Keratinocyte (primary cell): ENCODE results near the gene C3orf70.

ENCODE experiments used
- CTCF ChIP-seq, 3 experiments: IDR thresholded peaks in 1 of 3; conservative IDR thresholded peaks in 1 of 3; optimal IDR thresholded peaks in 1 of 3; 2 replicates in 2 of 3; 3 replicates in 1 of 3; pipeline versions ENCODE3 to v1.5.1; 2011; ENCODE audit warnings: low read length in 3 of 3, mild to moderate bottlenecking in 3 of 3, moderate library complexity in 2 of 3, control low read depth in 1 of 3, inconsistent platforms in 1 of 3; ENCODE audit not compliant: insufficient read depth in 2 of 3; ENCODE audit errors: extremely low read depth in 1 of 3
- EZH2 ChIP-seq: IDR thresholded peaks from one replicate; pipeline ENCODE4 v1.6.1; 2012; ENCODE audit warnings: inconsistent platforms, mild to moderate bottlenecking, low read length, moderate library complexity

GRCh38 chr3:185060655-185061054 lies 92.2 kb downstream of the C3orf70 start:
- TF ChIP-seq CTCF (optimal IDR thresholded peaks at IDR 0.05 in 1 of 3, IDR thresholded peaks at IDR 0.05 in 1 of 3, conservative IDR thresholded peaks at IDR 0.05 in 1 of 3; ENCODE audit: extremely low read depth in 1 of 3, insufficient read depth in 2 of 3, low read length in 3 of 3) (no peak), EZH2 (no peak)
